Erythroblast (primary cell): ENCODE results near the gene ANAPC16.
"Not testable (repeated sequence)": the region's sequence is repeated elsewhere in the genome, so short reads cannot be mapped to it uniquely, and the experiment has no call there.

Experiments
- DNase-seq, 2 experiments: peaks; one replicate each; lab custom pipeline; 2025; lab: John Stamatoyannopoulos, UW
- GATA1 ChIP-seq: IDR thresholded peaks from 2 replicates; pipeline ENCODE4 v1.6.1; 2011; ENCODE audit warnings: low read depth, mild to moderate bottlenecking, control low read depth, low read length, moderate library complexity
- POLR2A ChIP-seq: IDR thresholded peaks from 2 replicates; pipeline ENCODE4 v1.6.1; 2011; ENCODE audit warnings: mild to moderate bottlenecking, low read length

ANAPC16 gene

GRCh38 chr10:72200883-72201282 is 14.9 kb upstream of the ANAPC16 start:
- TF ChIP-seq GATA1 = no peak
- TF ChIP-seq POLR2A = no peak
- DNase-seq = no peak

DNA sequence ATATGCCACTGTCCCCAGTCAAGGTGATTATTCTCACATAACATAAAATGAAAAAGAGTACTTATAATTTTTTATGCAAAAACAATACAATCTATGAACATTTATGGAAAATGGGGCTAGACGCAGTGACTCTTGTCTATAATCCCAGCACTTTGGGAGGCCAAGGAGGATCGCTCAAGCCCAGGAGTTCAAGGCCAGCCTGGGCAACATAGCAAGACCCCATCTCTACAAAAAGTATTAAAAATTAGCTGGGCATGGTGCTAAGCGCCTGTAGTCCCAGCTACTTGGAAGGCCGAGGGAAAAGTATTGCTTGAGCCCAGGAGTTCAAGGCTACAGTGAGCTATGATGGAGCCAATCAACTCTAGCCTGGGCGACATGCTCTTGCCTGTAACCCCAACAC is 14.5 kb upstream of the ANAPC16 start:
- TF ChIP-seq POLR2A = no peak
- no peak for TF ChIP-seq GATA1
- no peak for DNase-seq

DNA sequence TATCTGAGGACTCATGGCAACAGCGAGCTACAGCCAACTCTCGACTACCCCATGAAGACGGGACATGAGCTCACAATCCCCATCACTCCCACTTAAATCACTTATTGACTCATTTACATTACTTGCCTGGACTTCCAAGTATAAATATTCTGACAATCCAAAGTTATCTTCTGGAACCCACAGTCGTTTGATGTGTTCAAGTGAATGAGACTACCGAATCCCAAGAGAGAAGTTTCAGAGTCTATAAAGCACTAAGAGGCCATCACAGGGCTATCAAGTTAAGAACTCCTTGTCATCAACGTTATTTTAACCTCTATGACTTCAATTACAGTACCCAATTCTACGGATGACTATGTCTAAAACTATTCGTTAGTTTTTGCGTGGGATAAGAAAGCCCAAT is 11.5 kb upstream of the ANAPC16 start:
- no peak for TF ChIP-seq GATA1
- TF ChIP-seq POLR2A = no peak
- no peak for DNase-seq

GRCh38 chr10:72204724-72205123 is 11.1 kb upstream of the ANAPC16 start:
- no peak for DNase-seq
- no peak for TF ChIP-seq POLR2A
- no peak for TF ChIP-seq GATA1

- DNase-seq = no peak
- TF ChIP-seq GATA1 (no peak), POLR2A (no peak)
Measured at GRCh38 chr10:72206511-72207229, 9.1 kb upstream of the ANAPC16 start.

DNA sequence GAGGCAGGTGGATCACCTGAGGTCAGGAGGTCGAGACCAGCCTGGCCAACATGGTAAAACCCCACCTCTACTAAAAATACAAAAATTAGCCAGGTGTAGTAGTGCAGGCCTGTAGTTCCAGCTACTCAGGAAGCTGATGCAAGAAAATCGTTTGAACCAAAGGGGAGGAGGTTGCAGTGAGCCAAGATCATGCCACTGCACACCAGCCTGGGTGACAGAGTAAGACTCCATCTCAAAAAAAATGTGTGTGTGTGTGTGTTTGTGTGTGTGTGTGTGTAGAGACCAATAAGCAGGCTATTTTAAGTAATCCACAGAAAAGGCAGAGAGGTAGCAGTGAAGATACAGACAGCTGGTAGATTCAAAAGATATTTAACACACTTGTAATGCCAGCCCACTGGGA is 7.3 kb upstream of the ANAPC16 start:
- DNase-seq = not testable (repeated sequence)

DNA sequence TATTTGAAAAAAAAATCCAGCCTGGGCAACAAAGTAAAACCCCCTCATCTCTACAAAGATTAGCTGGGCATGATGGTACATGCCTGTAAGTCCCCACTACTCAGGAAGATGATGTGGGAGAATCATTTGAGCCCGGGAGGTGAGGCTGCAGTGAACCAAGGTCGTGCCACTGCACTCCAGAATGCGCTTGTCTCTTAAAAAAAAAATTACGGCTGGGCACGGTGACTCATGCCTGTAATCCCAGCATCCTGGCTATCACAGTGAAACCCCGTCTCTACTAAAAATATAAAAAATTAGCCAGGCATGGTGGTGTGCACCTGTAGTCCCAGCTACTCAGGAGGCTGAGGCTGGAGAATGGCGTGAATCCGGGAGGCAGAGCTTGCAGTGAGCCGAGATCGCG is 4.4 kb upstream of the ANAPC16 start:
- not testable (repeated sequence) for DNase-seq

GRCh38 chr10:72211832-72212231 is 4.0 kb upstream of the ANAPC16 start:
- DNase-seq = not testable (repeated sequence)

DNA sequence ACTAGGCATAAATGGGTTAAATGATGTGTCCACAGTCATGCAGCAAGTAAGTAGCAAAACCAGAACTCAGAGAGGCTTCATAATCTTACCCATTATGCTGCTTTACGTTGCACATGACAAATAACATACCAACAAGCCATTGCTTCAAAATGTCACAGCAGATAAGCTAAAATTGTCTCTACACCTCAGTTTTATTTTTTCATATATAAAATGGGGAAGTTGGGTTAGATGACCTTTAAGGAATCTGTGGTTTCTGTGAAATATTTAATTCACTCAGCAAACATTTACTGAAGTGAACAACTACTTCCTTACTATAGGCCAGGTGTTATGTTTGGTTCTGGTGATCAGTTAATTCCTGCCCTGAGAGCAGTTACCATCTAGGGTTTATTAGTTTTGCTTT is 2.5 kb downstream of the ANAPC16 start:
- no peak for DNase-seq
- no peak for TF ChIP-seq GATA1
- no peak for TF ChIP-seq POLR2A

GRCh38 chr10:72218726-72219125 is 2.9 kb downstream of the ANAPC16 start:
- no peak for TF ChIP-seq POLR2A
- no peak for TF ChIP-seq GATA1
- DNase-seq = no peak

DNA sequence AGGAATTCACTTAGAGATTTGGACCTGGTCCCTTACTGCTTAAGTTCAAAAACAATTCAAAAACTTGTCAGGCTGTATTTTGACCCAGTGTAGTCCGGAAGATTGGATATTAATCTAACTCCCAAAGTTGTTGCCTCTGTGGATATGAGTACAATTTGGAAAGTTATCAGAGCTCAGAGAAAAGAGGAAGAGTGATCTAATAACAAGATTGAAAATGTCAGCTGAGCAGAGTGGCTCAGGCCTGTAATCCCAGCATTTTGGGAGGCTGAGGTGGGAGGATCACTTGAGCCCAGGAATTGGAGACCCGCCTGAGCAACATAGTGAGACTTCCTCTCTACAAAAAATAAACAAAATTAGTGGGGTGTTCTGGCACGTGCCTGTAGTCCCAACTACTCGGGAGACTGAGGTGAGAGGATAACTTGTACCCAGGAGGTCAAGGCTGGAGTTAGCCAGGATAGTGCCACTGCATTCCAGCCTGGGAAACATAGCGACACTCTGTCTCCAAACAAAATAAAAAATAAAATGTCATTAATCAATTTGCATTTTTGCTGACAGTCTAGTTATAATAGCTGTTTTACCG is 3.5 kb downstream of the ANAPC16 start:
- TF ChIP-seq POLR2A (no peak), GATA1 (no peak)
- no peak for DNase-seq

- TF ChIP-seq POLR2A = no peak
- no peak for DNase-seq
Measured at GRCh38 chr10:72220637-72221036, 4.8 kb downstream of the ANAPC16 start.

DNA sequence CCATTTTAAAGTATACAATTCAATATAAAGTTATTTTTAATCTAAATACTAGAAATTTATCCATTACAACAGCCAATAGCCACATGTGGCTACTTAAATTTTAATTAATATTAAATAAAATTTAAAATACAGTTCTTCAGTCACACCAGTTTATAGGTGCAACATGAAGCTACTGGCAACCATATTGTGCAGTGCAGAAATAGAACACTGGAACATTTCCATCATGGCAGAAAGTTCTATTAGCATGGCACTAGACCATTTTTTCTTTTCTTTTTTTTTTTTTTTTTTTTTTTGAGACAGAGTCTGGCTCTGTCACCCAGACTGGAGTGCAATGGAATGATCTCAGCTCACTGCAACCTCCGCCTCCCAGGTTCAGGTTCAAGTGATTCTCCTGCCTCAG is 5.5 kb downstream of the ANAPC16 start:
- DNase-seq = no peak
- TF ChIP-seq GATA1 = no peak
- no peak for TF ChIP-seq POLR2A

- DNase-seq = no peak
- TF ChIP-seq POLR2A (no peak), GATA1 (no peak)
Measured at GRCh38 chr10:72223743-72224101, 7.9 kb downstream of the ANAPC16 start.

- DNase-seq = not testable (repeated sequence)
Measured at GRCh38 chr10:72224191-72224590, 8.4 kb downstream of the ANAPC16 start.
